ENCODE data around the gene BRF1.
"Not testable (repeated sequence)": the region's sequence is repeated elsewhere in the genome, so short reads cannot be mapped to it uniquely, and the experiment has no call there.

The BRF1 gene

DNA sequence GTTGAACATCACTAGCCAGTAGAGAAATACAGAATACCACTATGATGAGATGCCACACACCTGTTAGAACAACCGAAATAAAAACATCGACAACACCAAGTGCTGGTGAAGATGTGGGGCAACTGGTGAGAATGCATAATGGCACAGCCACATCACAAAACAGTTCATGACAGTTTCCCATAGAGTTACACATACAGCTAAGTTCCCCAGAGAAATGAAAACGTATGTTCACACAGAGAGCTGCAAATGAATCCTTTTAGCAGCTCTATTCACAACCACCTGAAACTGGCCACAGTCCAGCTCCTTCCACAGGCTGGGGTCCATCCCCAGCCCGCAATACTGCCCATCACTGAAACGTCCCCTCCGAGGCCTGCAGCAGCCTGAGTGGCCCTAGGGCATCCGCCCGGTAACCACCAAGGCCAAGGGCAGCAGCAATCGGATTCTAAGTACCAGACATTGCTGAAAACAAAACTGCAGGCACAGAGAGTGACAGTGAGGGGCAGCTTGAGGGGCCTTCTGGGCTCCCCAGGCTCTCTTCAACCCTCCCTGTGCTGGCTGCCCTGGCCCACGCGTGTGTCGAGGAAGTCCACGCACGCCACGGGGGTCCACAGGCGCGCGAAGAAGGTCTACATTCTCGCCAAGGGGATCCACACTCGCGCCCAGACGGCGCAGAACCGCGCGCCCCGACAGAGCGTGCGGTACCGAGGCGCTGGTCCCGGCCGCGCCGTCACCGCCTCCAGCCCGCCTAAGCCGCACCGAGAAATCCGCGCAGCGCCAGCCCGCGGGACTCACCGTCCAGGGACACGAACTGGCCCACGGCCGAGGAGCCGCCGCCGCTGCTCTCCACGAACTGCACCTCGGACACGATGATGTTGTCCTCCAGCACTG lies 903 bp downstream of the BRF1 start:
- DNase-seq (ENCODE audit: low read depth), result no peak
- peak overlapping the region; percentile 59 for H3K4me3 ChIP-seq (ENCODE audit: control insufficient read depth, low read depth, low read length)

DNA sequence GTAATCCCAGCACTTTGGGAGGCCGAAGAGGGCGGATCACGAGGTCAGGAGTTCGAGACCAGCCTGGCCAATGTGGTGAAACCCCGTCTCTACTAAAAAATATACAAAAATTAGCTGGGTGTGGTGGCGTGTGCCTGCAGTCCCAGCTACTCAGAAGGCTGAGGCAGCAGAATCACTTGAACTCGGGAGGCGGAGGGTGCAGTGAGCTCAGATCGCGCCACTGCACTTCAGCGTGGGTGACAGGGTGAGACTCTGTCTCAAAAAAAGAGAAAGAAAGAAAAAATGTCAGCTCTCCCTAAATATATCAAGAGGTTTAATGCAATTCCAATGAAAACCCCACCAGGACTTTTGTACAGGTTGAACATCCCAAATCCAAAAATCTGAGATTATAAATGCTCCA lies 3.5 kb downstream of the BRF1 start:
- not testable (repeated sequence) for H3K4me3 ChIP-seq (ENCODE audit: control insufficient read depth, low read depth, low read length); DNase-seq (ENCODE audit: low read depth)

More for the DNA sequence above, 903 bp downstream of the BRF1 start:
- TF ChIP-seq, protein P1, sequence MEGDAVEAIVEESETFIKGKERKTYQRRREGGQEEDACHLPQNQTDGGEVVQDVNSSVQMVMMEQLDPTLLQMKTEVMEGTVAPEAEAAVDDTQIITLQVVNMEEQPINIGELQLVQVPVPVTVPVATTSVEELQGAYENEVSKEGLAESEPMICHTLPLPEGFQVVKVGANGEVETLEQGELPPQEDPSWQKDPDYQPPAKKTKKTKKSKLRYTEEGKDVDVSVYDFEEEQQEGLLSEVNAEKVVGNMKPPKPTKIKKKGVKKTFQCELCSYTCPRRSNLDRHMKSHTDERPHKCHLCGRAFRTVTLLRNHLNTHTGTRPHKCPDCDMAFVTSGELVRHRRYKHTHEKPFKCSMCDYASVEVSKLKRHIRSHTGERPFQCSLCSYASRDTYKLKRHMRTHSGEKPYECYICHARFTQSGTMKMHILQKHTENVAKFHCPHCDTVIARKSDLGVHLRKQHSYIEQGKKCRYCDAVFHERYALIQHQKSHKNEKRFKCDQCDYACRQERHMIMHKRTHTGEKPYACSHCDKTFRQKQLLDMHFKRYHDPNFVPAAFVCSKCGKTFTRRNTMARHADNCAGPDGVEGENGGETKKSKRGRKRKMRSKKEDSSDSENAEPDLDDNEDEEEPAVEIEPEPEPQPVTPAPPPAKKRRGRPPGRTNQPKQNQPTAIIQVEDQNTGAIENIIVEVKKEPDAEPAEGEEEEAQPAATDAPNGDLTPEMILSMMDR (conservative IDR thresholded peaks at IDR 0.05; ENCODE audit: control insufficient read depth, insufficient read depth, low read depth, low read length), result no peak

DNA sequence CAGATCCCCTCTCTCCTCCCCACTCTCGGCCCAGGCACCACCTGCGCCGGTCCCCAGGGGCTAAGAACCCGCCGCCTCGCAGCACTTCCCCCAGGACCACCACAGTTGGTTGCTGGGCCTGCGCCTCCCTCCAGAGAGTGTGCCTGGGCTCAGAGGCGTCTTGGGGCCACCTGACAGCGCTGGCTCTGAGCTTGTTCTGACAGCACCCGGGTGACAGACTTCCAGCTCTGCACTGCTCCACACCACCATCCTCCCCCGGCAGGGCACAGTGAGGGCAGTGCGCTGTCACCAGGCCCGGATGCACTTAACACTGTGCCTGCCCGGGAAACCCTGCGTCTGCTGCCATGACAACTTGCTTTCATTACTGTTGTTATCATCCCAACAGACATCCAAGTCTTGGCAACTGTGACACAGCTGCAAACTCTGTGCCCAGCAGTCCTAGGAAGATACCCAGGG lies 6.6 kb downstream of the BRF1 start:
- DNase-seq (ENCODE audit: low read depth), result no peak

DNA sequence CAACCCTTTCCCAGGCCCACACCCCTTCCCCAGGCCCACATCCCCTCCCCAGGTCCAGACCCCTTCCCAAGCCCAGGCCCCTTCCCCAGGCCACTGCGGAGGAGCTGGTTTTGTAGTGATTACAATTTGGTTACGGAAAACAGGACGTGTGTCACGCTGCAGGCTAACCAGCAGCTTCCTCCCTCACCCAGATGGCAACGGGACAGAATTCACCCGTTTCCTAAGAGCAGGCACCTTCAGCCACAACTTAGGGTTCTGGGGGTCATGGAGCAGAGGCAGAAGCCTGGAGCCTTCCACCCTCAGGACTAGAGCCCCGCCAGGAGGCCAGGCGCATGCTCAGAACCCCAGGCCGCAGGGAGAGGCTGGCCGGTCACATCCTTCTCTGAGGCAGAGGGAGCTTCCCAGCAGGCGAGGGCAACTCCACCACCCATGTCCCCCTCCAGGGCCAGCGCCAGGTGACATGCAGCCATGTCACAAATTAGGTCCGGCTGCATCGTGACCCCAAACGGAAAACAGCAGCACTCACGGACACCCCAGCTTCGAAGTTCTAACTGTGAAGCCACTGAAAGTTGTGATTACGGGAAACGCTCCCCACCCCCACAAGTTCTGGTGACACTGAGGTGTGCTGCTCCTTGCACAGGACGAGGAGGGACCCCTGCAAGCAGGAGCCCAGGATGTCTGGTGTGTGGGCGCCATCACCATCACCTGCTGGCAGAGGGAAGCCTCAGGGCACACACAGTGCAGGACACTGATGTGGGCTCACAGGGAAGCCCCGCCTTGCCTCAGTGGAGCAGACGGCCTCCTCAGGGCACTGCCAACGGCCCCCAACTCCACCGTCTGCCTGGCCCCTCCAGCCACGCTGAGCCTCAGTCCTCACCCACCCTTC lies 7.7 kb downstream of the BRF1 start:
- no peak for DNase-seq (ENCODE audit: low read depth)

More for the DNA sequence above, 6.6 kb downstream of the BRF1 start:
- H3K4me3 ChIP-seq (ENCODE audit: control insufficient read depth, low read depth, low read length), result no peak overlapping the region
- TF ChIP-seq, protein P1 (conservative IDR thresholded peaks at IDR 0.05; ENCODE audit: control insufficient read depth, insufficient read depth, low read depth, low read length), result no peak

DNA sequence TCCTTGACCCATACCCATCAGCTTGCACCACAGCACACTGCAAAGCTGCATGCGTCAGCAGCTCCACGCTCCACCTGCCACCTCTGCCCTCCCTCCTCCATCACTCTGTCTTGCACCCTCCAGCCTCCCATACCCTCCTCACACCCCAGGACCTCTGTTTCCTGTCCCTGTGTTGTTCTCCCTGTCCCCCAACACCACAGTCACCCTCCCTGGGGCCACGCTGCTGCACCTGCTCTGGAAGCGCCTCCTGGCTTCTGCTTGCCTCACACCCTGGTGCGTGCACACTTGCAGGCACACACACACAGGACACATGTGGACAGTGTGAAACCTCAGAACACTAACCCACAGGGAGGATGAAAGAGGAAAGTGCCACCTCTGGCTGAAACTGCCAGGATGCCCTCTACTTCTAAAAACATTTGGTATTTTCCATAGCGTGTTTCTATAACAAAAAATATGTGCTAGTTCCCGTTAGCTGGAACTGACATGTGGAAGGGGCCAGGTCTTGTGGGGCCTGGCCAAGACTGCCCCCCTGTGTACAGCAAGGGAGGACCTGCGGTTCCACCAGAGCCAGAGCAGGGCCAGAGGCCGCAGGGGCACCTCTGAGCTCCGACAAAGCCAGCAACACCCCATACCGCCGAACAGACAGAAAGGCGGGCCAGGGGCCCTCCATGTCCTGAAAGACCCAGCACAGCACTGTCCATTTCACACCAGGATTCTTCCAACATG lies 10.0 kb downstream of the BRF1 start:
- no peak overlapping the region for H3K4me3 ChIP-seq (ENCODE audit: control insufficient read depth, low read depth, low read length)
- TF ChIP-seq, protein P1 (conservative IDR thresholded peaks at IDR 0.05; ENCODE audit: control insufficient read depth, insufficient read depth, low read depth, low read length), result no peak
- DNase-seq (ENCODE audit: low read depth), result no peak

More for the DNA sequence above, 7.7 kb downstream of the BRF1 start:
- TF ChIP-seq, protein P1 (conservative IDR thresholded peaks at IDR 0.05; ENCODE audit: control insufficient read depth, insufficient read depth, low read depth, low read length), result no peak
- H3K4me3 ChIP-seq (ENCODE audit: control insufficient read depth, low read depth, low read length), result no peak overlapping the region

DNA sequence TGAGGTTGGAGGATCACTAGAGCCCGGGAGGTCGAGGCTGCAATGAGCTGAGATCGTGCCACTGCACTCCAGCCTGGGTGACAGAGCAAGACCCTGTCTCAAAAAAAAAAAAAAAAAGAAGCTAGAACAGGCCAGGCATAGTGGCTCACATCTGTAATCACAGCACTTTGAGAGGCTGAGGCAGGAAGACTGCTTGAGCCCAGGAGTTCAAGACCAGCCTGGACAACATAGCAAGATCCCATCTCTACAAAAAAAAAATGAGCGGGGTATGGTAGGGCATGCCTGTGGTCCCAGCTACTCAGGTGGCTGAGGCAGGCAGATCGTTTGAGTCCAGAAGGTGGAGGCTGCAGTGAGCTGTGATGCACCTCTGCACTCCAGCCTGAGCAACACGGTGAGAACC lies 11.9 kb downstream of the BRF1 start:
- not testable (repeated sequence) for H3K4me3 ChIP-seq (ENCODE audit: control insufficient read depth, low read depth, low read length); DNase-seq (ENCODE audit: low read depth)

DNA sequence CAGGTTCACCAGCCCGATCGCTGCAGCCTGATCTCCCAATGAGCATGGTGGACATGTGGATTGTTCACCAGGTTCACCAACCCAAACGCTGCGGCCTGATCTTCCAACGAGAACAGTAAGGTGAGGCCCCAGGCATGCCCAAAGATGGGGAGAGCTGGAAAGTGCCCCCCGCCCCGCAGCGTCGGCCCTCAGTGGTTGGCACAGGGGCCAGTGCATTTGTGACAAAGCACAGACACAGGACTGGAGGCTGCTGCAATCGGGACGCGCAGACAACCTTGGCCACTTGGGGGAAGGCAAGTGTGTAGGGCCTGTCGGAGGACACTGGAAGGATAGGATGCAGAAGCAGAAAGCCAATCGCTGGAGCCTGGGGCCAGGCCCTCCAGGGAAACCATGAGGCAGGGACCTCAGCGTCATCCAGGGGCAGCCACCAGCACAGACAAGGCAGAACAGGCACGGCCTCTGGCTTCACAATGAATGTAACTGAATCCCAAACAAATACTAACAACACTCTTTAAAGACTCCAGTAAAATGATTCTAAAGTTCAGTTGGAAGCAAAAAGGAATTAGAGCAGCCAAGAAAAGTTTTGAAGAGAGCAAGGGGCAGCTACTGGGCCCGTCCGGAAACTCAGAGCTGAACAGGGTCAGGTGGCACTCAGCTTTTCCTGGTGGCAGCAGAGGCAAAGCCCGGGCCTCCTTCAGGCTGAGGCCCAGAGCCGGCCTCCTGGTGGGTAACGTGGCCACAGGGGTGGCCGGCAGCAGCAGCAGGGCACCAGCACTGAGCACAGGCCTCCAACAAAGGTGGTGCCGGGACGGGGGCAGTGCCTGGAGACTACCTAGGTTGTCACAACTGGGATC lies 13.3 kb downstream of the BRF1 start:
- DNase-seq (ENCODE audit: low read depth), result no peak
- TF ChIP-seq, protein P1 (conservative IDR thresholded peaks at IDR 0.05; ENCODE audit: control insufficient read depth, insufficient read depth, low read depth, low read length), result no peak
- H3K4me3 ChIP-seq (ENCODE audit: control insufficient read depth, low read depth, low read length), result no peak overlapping the region

All from fibroblast of mammary gland (primary cell).